SU-DHL-6 (cell line): Measurements from ENCODE around the gene APOBEC3B.

Experiments used
- H2AFZ ChIP-seq: fragments of 200-600 bp; sonication (generic); 2 replicates; pipeline ENCODE4 v1.6.1; 2014; ENCODE audit warnings: low read depth, mild to moderate bottlenecking, moderate library complexity, mixed read lengths, antibody characterized with exemption, low read length; ENCODE audit not compliant: severe bottlenecking
- H3F3A ChIP-seq: fragments of 200-600 bp; shearing (Covaris generic); 2 replicates; pipeline ENCODE4 v1.6.0; 2016; ENCODE audit warnings: antibody characterized with exemption, mild to moderate bottlenecking; ENCODE audit not compliant: insufficient read depth
- H3K27ac ChIP-seq: fragments of 200-600 bp; sonication (generic); 2 replicates; pipeline ENCODE4 v1.5.1; 2016; ENCODE audit warnings: low read depth, mild to moderate bottlenecking, low read length, moderate library complexity, mixed read lengths
- H3K27me3 ChIP-seq: fragments of 200-600 bp; sonication (generic), shearing (Covaris generic); 2 replicates; pipeline ENCODE4 v1.6.0; 2014; ENCODE audit warnings: mild to moderate bottlenecking, low read length
- H3K36me3 ChIP-seq: fragments of 200-600 bp; sonication (generic); 2 replicates; pipeline ENCODE4 v1.6.1; 2014; ENCODE audit warnings: mild to moderate bottlenecking, low read length, mixed read lengths
- H3K4me2 ChIP-seq: fragments of 300-600, 200-600 bp; shearing (Covaris generic), sonication (generic); 2 replicates; pipeline ENCODE4 v1.6.0; 2014; ENCODE audit warnings: low read length, low read depth, mild to moderate bottlenecking; ENCODE audit not compliant: poor library complexity, severe bottlenecking
- H3K4me3 ChIP-seq: fragments of 200-600 bp; sonication (generic); 2 replicates; pipeline ENCODE4 v1.5.1; 2014; ENCODE audit warnings: antibody characterized with exemption, low read length, mild to moderate bottlenecking, mixed read lengths; ENCODE audit not compliant: insufficient read depth, poor library complexity, severe bottlenecking
- H3K79me2 ChIP-seq: fragments of 200-600 bp; sonication (generic); 2 replicates; pipeline ENCODE4 v1.6.1; 2014; ENCODE audit warnings: mild to moderate bottlenecking, low read length, moderate library complexity; ENCODE audit not compliant: insufficient read depth
- H3K9ac ChIP-seq: fragments of 200-600 bp; sonication (generic); 2 replicates; pipeline ENCODE4 v1.7.0; 2014; ENCODE audit warnings: mild to moderate bottlenecking, low read length
- H3K9me2 ChIP-seq: fragments of 200-600 bp; sonication (generic); replicated peaks from 2 replicates; pipeline ENCODE4 v1.6.1; 2014; ENCODE audit warnings: low read length; ENCODE audit not compliant: insufficient read depth
- H3K9me3 ChIP-seq: fragments of 200-600 bp; sonication (generic); 2 replicates; pipeline ENCODE4 v1.6.1; 2014; ENCODE audit warnings: low read length, mixed read lengths; ENCODE audit not compliant: insufficient read depth
- H4K20me1 ChIP-seq: fragments of 200-600 bp; sonication (generic); 2 replicates; pipeline ENCODE4 v1.6.1; 2014; ENCODE audit warnings: low read depth, mild to moderate bottlenecking, antibody characterized with exemption, low read length, moderate library complexity, mixed read lengths
- CTCF ChIP-seq: fragments of 200-600 bp; sonication (generic); IDR thresholded peaks from one replicate; pipeline ENCODE4 v1.5.1; 2017; ENCODE audit warnings: antibody characterized with exemption, mild to moderate bottlenecking, low read length, moderate library complexity; ENCODE audit not compliant: insufficient read depth, poor library complexity, severe bottlenecking
- EZH2phosphoT487 ChIP-seq: fragments of 200-600 bp; sonication (generic), shearing (Covaris generic); conservative IDR thresholded peaks from 2 replicates; pipeline ENCODE4 v1.6.1; 2018; ENCODE audit warnings: mild to moderate bottlenecking, antibody characterized with exemption, low read length, moderate library complexity, mixed read lengths

Gene APOBEC3B

GRCh38 chr22:38936562-38936961 lies 45.6 kb upstream of the APOBEC3B start:
- Histone ChIP-seq H3K4me2 (no peak overlapping the region), H3K4me3 (no peak overlapping the region), H3K36me3 (no peaks in the 10 kb centered on the region), H3K27ac (no peak overlapping the region), H3K79me2 (no peaks in the 10 kb centered on the region), H2AFZ (no peak overlapping the region), H3K9ac (no peak overlapping the region), H4K20me1 (no peaks in the 10 kb centered on the region), H3K27me3 (no peaks in the 10 kb centered on the region), H3K9me3 (no peaks in the 10 kb centered on the region), H3F3A (no peaks in the 10 kb centered on the region), H3K9me2 (no peaks in the 10 kb centered on the region)
- TF ChIP-seq EZH2phosphoT487 = no peak
- no peak for TF ChIP-seq CTCF

GRCh38 chr22:38937036-38937435 lies 45.1 kb upstream of the APOBEC3B start:
- H2AFZ ChIP-seq = no peak overlapping the region
- H3K27me3 ChIP-seq = no peaks in the 10 kb centered on the region
- H3K27ac ChIP-seq = no peak overlapping the region
- no peaks in the 10 kb centered on the region for H3F3A ChIP-seq
- no peak overlapping the region for H3K4me3 ChIP-seq
- no peaks in the 10 kb centered on the region for H3K9me2 ChIP-seq
- TF ChIP-seq EZH2phosphoT487 (no peak), CTCF (no peak)
- no peaks in the 10 kb centered on the region for H3K36me3 ChIP-seq
- H3K9ac ChIP-seq = no peak overlapping the region
- no peaks in the 10 kb centered on the region for H4K20me1 ChIP-seq
- H3K79me2 ChIP-seq = no peaks in the 10 kb centered on the region
- H3K9me3 ChIP-seq = no peaks in the 10 kb centered on the region
- no peak overlapping the region for H3K4me2 ChIP-seq

- H3K36me3 ChIP-seq = no peaks in the 10 kb centered on the region
- no peaks in the 10 kb centered on the region for H3K27me3 ChIP-seq
- H3K4me2 ChIP-seq = no peak overlapping the region
- H3F3A ChIP-seq = no peaks in the 10 kb centered on the region
- H4K20me1 ChIP-seq = no peaks in the 10 kb centered on the region
- no peaks in the 10 kb centered on the region for H3K9me3 ChIP-seq
- H3K9ac ChIP-seq = no peak overlapping the region
- no peak overlapping the region for H3K27ac ChIP-seq
- H3K79me2 ChIP-seq = no peaks in the 10 kb centered on the region
- no peak overlapping the region for H2AFZ ChIP-seq
- H3K9me2 ChIP-seq = no peaks in the 10 kb centered on the region
- no peak for TF ChIP-seq CTCF
- H3K4me3 ChIP-seq = no peak overlapping the region
Observed at GRCh38 chr22:38937541-38937940, 44.6 kb upstream of the APOBEC3B start.

- Histone ChIP-seq H3F3A (no peaks in the 10 kb centered on the region), H2AFZ (no peak overlapping the region), H3K4me2 (no peak overlapping the region), H4K20me1 (no peaks in the 10 kb centered on the region), H3K9me3 (no peaks in the 10 kb centered on the region), H3K27ac (no peak overlapping the region), H3K27me3 (no peaks in the 10 kb centered on the region), H3K4me3 (no peak overlapping the region), H3K9ac (no peak overlapping the region), H3K36me3 (no peaks in the 10 kb centered on the region), H3K79me2 (no peaks in the 10 kb centered on the region), H3K9me2 (no peaks in the 10 kb centered on the region)
- TF ChIP-seq CTCF = no peak
- no peak for TF ChIP-seq EZH2phosphoT487
Observed at GRCh38 chr22:38938221-38938620, 43.9 kb upstream of the APOBEC3B start.
